Measurements from ENCODE around the gene ANKLE2.
"Not testable (repeated sequence)": the region's sequence is repeated elsewhere in the genome, so short reads cannot be mapped to it uniquely, and the experiment has no call there.

Gene ANKLE2

DNA sequence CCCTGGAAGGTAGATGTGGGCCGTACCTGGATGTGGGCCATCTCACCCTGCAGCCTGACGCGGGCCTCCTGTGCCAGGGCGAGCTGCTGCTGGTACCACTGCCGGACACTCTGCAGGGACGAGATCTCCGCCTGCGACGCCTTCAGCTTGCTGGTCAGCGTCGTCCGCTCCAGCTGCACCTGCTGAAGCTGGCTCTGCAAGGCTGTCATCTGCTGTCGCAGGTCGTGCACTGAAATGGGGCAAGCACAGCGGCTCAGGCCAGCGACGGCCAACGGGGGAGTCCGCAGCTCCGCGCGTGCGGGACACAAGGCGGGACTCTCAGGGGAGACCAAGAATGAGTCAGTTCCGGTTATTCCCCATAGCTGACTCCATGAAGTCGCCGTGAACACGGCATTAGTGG is 40.1 kb upstream of the ANKLE2 start:
- no peak for DNase-seq (ENCODE audit: extremely low read depth, low read depth)
- no peak for TF ChIP-seq CTCF (IDR thresholded peaks at IDR 0.05; ENCODE audit: low read depth, low read length)

DNA sequence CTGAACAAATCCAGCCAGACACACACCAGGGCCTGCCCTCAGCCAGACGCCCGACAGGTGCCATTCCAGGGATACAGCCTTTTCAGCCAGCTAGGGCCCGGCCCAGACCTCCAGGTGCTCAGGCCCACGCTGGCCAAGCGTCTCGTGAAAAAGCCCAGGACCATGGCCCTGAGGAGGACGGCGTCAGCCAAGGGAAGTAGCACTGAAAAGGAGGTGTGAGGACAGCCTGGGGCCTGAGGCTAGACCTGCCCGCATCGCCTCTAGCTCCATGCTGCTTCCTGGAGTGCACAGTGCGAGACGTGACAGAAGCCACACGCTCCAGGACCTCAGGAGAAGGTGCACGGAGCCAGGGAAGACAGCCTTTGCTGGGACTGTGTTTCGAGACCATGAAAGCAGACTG is 37.2 kb upstream of the ANKLE2 start:
- no peak for DNase-seq (ENCODE audit: extremely low read depth, low read depth)
- no peak for TF ChIP-seq CTCF (IDR thresholded peaks at IDR 0.05; ENCODE audit: low read depth, low read length)

DNA sequence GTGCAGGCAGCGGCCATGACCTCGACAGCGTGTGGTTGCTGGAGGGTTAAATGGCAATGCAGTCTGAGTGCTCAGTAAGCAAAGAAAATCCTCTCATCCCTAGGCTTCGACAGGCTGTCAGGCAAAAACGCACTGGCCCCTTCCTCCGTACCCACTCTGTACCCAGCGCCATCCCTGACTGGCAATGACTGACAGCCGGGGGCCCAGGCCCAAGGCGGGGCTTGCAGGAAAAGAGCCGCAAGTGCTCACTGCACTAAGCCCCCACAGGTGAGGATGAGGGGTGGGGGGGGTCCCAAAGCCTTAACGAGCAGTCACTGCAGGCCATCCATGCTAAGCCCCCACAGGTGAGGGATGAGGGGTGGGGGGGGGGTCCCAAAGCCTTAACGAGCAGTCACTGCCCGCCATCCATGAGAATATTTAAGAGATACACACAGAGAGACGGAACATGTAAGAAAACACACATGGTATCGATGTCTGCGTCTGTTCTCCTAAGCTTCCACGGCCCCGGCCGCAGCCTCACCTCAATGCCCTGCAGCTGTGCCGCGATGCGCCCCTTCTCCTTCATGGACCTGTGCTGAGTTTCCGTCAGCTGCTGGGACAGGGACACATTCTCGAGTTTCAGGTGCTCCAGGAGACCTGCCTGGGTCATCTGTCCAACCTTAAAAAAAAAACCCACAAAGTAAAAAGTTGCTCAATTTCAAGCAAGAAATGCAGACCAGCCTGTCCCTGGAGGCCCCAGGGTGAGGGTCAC is 36.4 kb upstream of the ANKLE2 start:
- DNase-seq (ENCODE audit: extremely low read depth, low read depth), result no peak
- no peak for TF ChIP-seq CTCF (IDR thresholded peaks at IDR 0.05; ENCODE audit: low read depth, low read length)

DNA sequence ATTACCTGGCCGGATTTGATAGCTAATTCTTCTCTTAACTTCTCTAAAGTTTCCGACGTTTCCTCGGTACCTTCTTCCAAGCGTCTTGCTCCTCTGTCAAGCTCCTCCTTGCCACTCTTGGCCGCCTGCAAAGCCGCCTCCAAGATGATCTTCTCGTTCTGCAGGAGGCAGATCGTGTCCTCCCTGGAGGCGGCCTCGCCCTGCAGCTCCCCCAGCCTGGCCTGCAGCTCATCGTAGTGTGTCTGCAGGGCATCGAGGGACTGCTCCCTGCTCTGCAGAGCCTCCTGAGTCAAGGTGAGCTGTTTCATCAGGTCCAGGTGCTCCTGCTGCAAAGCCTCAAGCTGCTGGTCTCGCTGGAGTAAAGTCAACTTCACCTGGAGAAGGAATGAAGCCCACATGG is 34.2 kb upstream of the ANKLE2 start:
- no peak for TF ChIP-seq CTCF (IDR thresholded peaks at IDR 0.05; ENCODE audit: low read depth, low read length)
- no peak for DNase-seq (ENCODE audit: extremely low read depth, low read depth)

DNA sequence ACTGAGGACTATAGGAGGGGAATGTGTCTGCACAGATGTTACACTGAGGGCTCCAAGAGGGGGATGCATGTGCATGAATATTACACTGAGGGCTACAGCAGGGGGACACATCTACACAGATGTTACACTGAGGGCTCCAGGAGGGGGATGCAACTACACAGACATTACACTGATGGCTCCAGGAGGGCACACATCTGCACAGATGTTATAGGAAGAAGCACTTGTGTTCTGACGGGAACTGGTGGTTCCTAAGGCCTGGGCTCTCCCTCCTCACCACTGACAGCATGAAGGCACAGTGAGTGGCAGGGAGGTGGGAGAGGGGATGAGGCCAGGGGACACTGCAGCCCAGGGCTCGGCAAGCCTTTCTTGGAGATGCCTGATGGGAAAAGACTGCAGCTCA is 30.3 kb upstream of the ANKLE2 start:
- not testable (repeated sequence) for DNase-seq (ENCODE audit: extremely low read depth, low read depth)

DNA sequence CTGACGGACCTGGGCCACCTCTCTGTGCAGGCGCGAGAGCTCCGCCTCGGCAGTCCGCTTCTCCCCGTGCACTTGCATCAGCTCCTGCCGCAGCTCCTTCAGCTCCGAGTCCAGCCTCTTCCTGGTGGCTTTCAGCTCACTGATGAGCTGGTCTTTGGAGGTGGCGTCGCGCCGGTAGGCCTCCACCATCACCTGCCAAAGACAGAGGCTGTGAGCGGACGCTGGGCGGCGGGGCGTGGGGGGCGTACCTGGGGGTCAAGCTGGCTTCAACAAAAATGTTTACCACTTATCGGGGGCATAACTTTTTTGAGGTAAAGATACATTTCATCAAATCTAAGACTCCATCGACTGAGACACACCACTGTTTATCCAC is 27.5 kb upstream of the ANKLE2 start:
- no peak for TF ChIP-seq CTCF (IDR thresholded peaks at IDR 0.05; ENCODE audit: low read depth, low read length)
- no peak for DNase-seq (ENCODE audit: extremely low read depth, low read depth)

DNA sequence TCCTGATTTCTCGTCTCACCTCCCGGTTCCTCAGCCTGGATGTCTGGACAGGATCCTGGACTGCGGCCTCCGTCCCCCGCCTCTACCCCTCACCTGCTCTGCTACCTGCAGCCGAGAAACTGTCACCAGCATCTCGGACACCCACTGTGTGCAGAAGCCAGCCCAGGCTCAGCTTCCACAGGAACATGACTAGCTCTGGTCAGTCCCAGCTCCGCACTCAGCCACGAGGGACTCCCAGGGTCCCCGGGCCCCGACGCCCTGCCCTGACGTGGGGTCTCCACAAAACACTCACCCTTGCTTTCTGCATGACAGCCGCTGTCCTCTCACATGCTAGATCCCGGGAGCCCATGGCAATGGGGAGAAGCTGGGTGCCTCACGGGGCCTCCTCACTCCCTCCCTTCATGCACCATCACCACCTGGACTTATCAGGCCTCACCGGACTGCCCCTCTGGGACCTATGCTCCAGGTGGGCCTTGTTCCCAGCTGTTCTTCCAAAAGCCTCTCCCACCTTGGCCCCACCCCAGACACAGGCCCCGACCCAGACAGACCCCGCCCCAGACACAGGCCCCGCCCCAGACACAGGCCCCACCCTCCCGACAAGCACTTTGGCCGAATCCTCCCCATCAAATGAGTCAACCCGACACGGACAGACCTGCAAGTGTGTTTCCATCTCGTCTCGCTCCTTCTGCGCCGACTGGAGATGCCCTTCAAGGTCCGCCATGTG is 26.9 kb upstream of the ANKLE2 start:
- DNase-seq (ENCODE audit: extremely low read depth, low read depth), result no peak
- no peak for TF ChIP-seq CTCF (IDR thresholded peaks at IDR 0.05; ENCODE audit: low read depth, low read length)
